AG04450 (cell line): Measurements from ENCODE around the gene LRCH1. TPM values are rescaled to one million over a fixed set of nuclear protein-coding genes. Genes with fewer than 3 reads are reported as not detected.

Experiments
- CTCF ChIA-PET: fragments of 300-600, 350-600 bp; formaldehyde crosslinking; extraction: SDS; loops from one replicate; lab custom pipeline; 2022; ENCODE audit warnings: antibody characterized with exemption, inconsistent platforms; lab: Charles Lee
- POLR2A ChIA-PET: fragments of 350-600 bp; formaldehyde crosslinking; extraction: SDS; loops from one replicate; lab custom pipeline; 2021; ENCODE audit warnings: antibody characterized with exemption, inconsistent platforms; lab: Yijun Ruan, JAX
- DNase-seq: peaks from one replicate; pipeline ENCODE4 v3.0.0-alpha.2; 2011; ENCODE audit warnings: low read depth, low spot score
- H3K27ac ChIP-seq: one replicate; pipeline ENCODE4 v1.5.1; 2012; ENCODE audit warnings: low read depth, low read length, control low read depth
- H3K27me3 ChIP-seq: one replicate; pipeline ENCODE4 v1.6.0; 2012; ENCODE audit warnings: low read length; ENCODE audit not compliant: control insufficient read depth, insufficient read depth
- H3K4me3 ChIP-seq: 2 replicates; pipeline ENCODE4 v1.5.1; 2011; ENCODE audit warnings: mild to moderate bottlenecking, low read depth, low read length, control low read depth
- H3K9me3 ChIP-seq: 2 replicates; pipeline ENCODE4 v1.5.1; 2012; ENCODE audit warnings: low read length; ENCODE audit not compliant: control insufficient read depth, insufficient read depth
- CTCF ChIP-seq: IDR thresholded peaks from 2 replicates; pipeline ENCODE4 v1.5.1; 2011; ENCODE audit warnings: low read depth, low read length, control low read depth, inconsistent platforms
- polyA plus RNA-seq: library from polyadenylated mRNA; depleted of rRNA; stranded (reverse); fragments of >200 nt; gene quantifications from 2 replicates; pipeline ENCODE4 v1.2.3, GENCODE V29; 2011

LRCH1 gene
- polyA plus RNA-seq, 1 experiment = 17.4 TPM

- POLR2A ChIA-PET = interaction anchor here (0.6 to 0.9 kb wide), 2 partner anchors 11 to 30 kb away, joined by 3 to 4 read pairs; no protein-coding TSS in a partner anchor
- DNase-seq = no peak
- peak overlapping the region; percentile 68 for H3K27ac ChIP-seq
These were observed 112.9 kb downstream of the LRCH1 start for GRCh38 chr13:46665633-46666482.

GRCh38 chr13:46666727-46667456 is 113.9 kb downstream of the LRCH1 start:
- TF ChIP-seq CTCF = no peak
- no peak overlapping the region for H3K27ac ChIP-seq
- H3K27me3 ChIP-seq = no peaks in the 10 kb centered on the region
- POLR2A ChIA-PET = interaction anchor here (0.6 kb wide), 1 partner anchor 29 kb away, joined by 4 read pairs; no protein-coding TSS in a partner anchor
- no peaks in the 10 kb centered on the region for H3K9me3 ChIP-seq
- H3K4me3 ChIP-seq = no peak overlapping the region
- CTCF ChIA-PET = no interaction called here
- no peak for DNase-seq

More at GRCh38 chr13:46665633-46666482, 112.9 kb downstream of the LRCH1 start:
- Histone ChIP-seq H3K27me3 (no peaks in the 10 kb centered on the region), H3K9me3 (no peaks in the 10 kb centered on the region), H3K4me3 (no peak overlapping the region)
- TF ChIP-seq CTCF = no peak
- CTCF ChIA-PET = interaction anchor here (0.9 kb wide), 1 partner anchor 114 kb away, joined by 3 read pairs; no protein-coding TSS in a partner anchor

- Histone ChIP-seq H3K27me3 (no peaks in the 10 kb centered on the region), H3K9me3 (no peaks in the 10 kb centered on the region), H3K27ac (peak overlapping the region; percentile 77), H3K4me3 (peak overlapping the region; percentile 43)
- ChIA-PET POLR2A (interaction anchor here (0.7 kb wide), 1 partner anchor 10 kb away, joined by 4 read pairs; no protein-coding TSS in a partner anchor), CTCF (interaction anchor here (0.7 to 0.8 kb wide), 2 partner anchors 24 to 32 kb away, joined by 3 to 4 read pairs; no protein-coding TSS in a partner anchor)
- DNase-seq = no peak
- TF ChIP-seq CTCF = no peak
These were observed 114.8 kb downstream of the LRCH1 start for GRCh38 chr13:46667687-46668281.

- Histone ChIP-seq H3K27me3 (no peaks in the 10 kb centered on the region), H3K4me3 (peak overlapping the region; percentile 43), H3K27ac (peak overlapping the region; percentile 77), H3K9me3 (no peaks in the 10 kb centered on the region)
- TF ChIP-seq CTCF = no peak
- POLR2A ChIA-PET = interaction anchor here (0.7 kb wide), 1 partner anchor 11 kb away, joined by 4 read pairs; no protein-coding TSS in a partner anchor
- peak; percentile 76 for DNase-seq
- CTCF ChIA-PET = interaction anchor here (0.7 to 1.5 kb wide), 3 partner anchors 24 to 116 kb away, joined by 3 to 5 read pairs (median 4); no protein-coding TSS in a partner anchor
These were observed 115.3 kb downstream of the LRCH1 start for GRCh38 chr13:46668302-46668720.
